Neural progenitor cell (in vitro differentiated cells): ENCODE measurements around the gene IDE.

ENCODE experiments used
- EZH2 ChIP-seq: fragments of 200-600 bp; sonication (generic); IDR thresholded peaks from 2 replicates; pipeline ENCODE4 v1.6.1; 2017; ENCODE audit warnings: antibody characterized with exemption, mild to moderate bottlenecking, moderate library complexity
- EZH2phosphoT487 ChIP-seq: fragments of 200-600 bp; sonication (generic); IDR thresholded peaks from 2 replicates; pipeline ENCODE4 v1.6.1; 2017; ENCODE audit warnings: antibody characterized with exemption
- TF ChIP-seq, protein P1 (sequence below): fragments of 200-600 bp; sonication (generic); IDR thresholded peaks from 2 replicates; pipeline ENCODE4 v1.5.1; 2017; ENCODE audit warnings: antibody characterized with exemption, mild to moderate bottlenecking

DNA sequence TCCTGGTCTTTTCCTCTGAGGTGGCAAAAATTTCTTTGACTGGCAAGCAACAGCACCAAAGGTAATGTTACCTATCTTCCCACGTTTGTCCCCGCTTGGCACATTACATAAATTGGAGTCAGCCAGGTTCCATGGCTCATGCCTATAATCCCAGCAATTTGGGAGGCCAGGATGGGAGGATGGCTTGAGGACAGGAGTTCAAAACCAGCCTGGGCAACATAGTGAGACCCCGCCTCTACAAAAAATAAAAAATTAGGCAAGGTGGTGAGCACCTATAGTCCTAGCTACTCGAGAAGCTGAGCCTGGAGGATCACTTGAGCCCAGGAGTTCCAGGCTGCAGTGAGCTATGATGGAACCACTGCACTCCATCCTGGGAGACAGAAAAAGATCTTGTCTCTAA lies 139.5 kb downstream of the IDE start:
- TF ChIP-seq, protein P1, sequence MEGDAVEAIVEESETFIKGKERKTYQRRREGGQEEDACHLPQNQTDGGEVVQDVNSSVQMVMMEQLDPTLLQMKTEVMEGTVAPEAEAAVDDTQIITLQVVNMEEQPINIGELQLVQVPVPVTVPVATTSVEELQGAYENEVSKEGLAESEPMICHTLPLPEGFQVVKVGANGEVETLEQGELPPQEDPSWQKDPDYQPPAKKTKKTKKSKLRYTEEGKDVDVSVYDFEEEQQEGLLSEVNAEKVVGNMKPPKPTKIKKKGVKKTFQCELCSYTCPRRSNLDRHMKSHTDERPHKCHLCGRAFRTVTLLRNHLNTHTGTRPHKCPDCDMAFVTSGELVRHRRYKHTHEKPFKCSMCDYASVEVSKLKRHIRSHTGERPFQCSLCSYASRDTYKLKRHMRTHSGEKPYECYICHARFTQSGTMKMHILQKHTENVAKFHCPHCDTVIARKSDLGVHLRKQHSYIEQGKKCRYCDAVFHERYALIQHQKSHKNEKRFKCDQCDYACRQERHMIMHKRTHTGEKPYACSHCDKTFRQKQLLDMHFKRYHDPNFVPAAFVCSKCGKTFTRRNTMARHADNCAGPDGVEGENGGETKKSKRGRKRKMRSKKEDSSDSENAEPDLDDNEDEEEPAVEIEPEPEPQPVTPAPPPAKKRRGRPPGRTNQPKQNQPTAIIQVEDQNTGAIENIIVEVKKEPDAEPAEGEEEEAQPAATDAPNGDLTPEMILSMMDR: no peak
- TF ChIP-seq EZH2phosphoT487 (no peak), EZH2 (no peak)
